22Rv1 (cell line): ENCODE measurements around the gene NTN1.

ENCODE experiments used
- CTCF ChIP-seq: fragments of 450-650 bp; IDR thresholded peaks from 2 replicates; pipeline ENCODE4 v1.5.1; 2017; ENCODE audit warnings: mild to moderate bottlenecking
- ZFX ChIP-seq: fragments of 450-650 bp; IDR thresholded peaks from 2 replicates; pipeline ENCODE4 v1.6.1; 2017; ENCODE audit warnings: antibody characterized with exemption, borderline replicate concordance

GRCh38 chr17:9132944-9133610 is 111.8 kb downstream of the NTN1 start:
- no peak for TF ChIP-seq CTCF
- no peak for TF ChIP-seq ZFX
